OCI-LY1 (cell line): ENCODE data around the gene DIAPH1.
A peak's percentile ranks its signal among the peaks of the same experiment; 100 is the strongest.

Experiments
- H2AFZ ChIP-seq: fragments of 200-600 bp; sonication (generic), shearing (Covaris generic); 2 replicates; pipeline ENCODE4 v1.6.0; 2014; ENCODE audit warnings: antibody characterized with exemption, mild to moderate bottlenecking, low read length
- H3F3A ChIP-seq: fragments of 200-600 bp; sonication (generic), shearing (Covaris generic); 2 replicates; pipeline ENCODE4 v1.6.0; 2014; ENCODE audit warnings: mild to moderate bottlenecking, antibody characterized with exemption, low read length, moderate library complexity; ENCODE audit not compliant: insufficient read depth
- H3K27ac ChIP-seq: fragments of 200-600 bp; sonication (generic); 2 replicates; pipeline ENCODE4 v1.5.1; 2014; ENCODE audit warnings: low read length, mixed run types, mild to moderate bottlenecking, low read depth; ENCODE audit not compliant: poor library complexity, severe bottlenecking
- H3K27me3 ChIP-seq: fragments of 200-600 bp; sonication (generic); 2 replicates; pipeline ENCODE4 v1.6.0; 2014; ENCODE audit warnings: antibody characterized with exemption, mild to moderate bottlenecking, low read length, moderate library complexity; ENCODE audit not compliant: insufficient read depth
- H3K36me3 ChIP-seq: fragments of 200-600 bp; sonication (generic); 2 replicates; pipeline ENCODE4 v1.6.1; 2014; ENCODE audit warnings: mild to moderate bottlenecking, antibody characterized with exemption, low read length, moderate library complexity, mixed read lengths; ENCODE audit not compliant: insufficient read depth
- H3K4me1 ChIP-seq: fragments of 200-600 bp; sonication (generic); 2 replicates; pipeline ENCODE4 v1.5.1; 2014; ENCODE audit warnings: mild to moderate bottlenecking, low read length, moderate library complexity; ENCODE audit not compliant: insufficient read depth, severe bottlenecking
- H3K4me2 ChIP-seq: fragments of 200-600 bp; sonication (generic), shearing (Covaris generic); 2 replicates; pipeline ENCODE4 v1.6.1; 2014; ENCODE audit warnings: low read length
- H3K4me3 ChIP-seq: fragments of 200-600 bp; sonication (generic); 2 replicates; pipeline ENCODE4 v1.5.1; 2014; ENCODE audit warnings: low read length, low read depth, mild to moderate bottlenecking, mixed read lengths; ENCODE audit not compliant: poor library complexity, severe bottlenecking
- H3K79me2 ChIP-seq: fragments of 200-600 bp; shearing (Covaris generic); 2 replicates; pipeline ENCODE4 v1.6.1; 2016; ENCODE audit warnings: mixed run types, low read length, mixed read lengths; ENCODE audit not compliant: insufficient read depth
- H3K9ac ChIP-seq: fragments of 200-600 bp; sonication (generic), shearing (Covaris generic); 2 replicates; pipeline ENCODE4 v1.6.1; 2014; ENCODE audit warnings: mild to moderate bottlenecking, low read length, mixed read lengths
- H3K9me2 ChIP-seq: fragments of 200-600 bp; sonication (generic), shearing (Covaris generic); 2 replicates; pipeline ENCODE4 v1.6.1; 2014; ENCODE audit warnings: low read depth, mild to moderate bottlenecking, low read length, mixed read lengths
- H3K9me3 ChIP-seq: fragments of 200-600 bp; shearing (Covaris generic); 2 replicates; pipeline ENCODE4 v1.6.1; 2014; ENCODE audit warnings: low read length, mixed read lengths
- H4K20me1 ChIP-seq: fragments of 200-600 bp; sonication (generic), shearing (Covaris generic); 2 replicates; pipeline ENCODE4 v1.6.0; 2016; ENCODE audit warnings: mild to moderate bottlenecking, low read length; ENCODE audit not compliant: insufficient read depth
- CTCF ChIP-seq: fragments of 200-600 bp; sonication (generic), shearing (Covaris generic); IDR thresholded peaks from 2 replicates; pipeline ENCODE4 v1.5.1; 2017; ENCODE audit warnings: mild to moderate bottlenecking, antibody characterized with exemption, low read length, moderate library complexity, mixed read lengths
- EZH2 ChIP-seq: fragments of 200-600 bp; sonication (generic), shearing (Covaris generic); IDR thresholded peaks from 2 replicates; pipeline ENCODE4 v1.8.0; 2017; ENCODE audit warnings: borderline replicate concordance, mixed run types, mild to moderate bottlenecking, antibody characterized with exemption, low read length, moderate library complexity, mixed read lengths

Gene DIAPH1

DNA sequence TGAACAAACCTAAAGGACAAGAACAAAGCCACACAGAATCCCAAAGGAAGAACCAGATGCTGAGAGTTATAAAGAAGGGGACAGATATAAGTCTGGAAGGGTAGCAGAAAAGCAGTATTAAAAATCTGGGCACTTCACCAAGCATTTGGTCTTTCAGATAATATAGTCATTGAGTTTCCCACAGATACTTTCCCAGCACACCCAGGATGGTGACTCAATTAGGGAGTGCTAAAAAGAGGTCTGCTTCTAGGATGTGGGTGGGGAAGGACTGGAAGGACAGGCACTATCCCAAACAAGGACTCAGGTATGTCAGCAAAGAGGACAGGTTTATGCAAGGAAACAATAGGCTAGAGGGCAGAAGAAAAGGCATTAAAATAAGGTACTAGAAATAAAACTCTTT is 59.3 kb downstream of the DIAPH1 start:
- H4K20me1 ChIP-seq: no peaks in the 10 kb centered on the region
- H3K27ac ChIP-seq: no peak overlapping the region
- no peaks in the 10 kb centered on the region for H3K9me3 ChIP-seq
- H3K4me3 ChIP-seq: no peak overlapping the region
- TF ChIP-seq EZH2 (no peak), CTCF (no peak)
- H3K9ac ChIP-seq: no peak overlapping the region
- no peaks in the 10 kb centered on the region for H3K79me2 ChIP-seq
- H3K27me3 ChIP-seq: no peaks in the 10 kb centered on the region
- H3K4me2 ChIP-seq: no peak overlapping the region
- H3K9me2 ChIP-seq: no peaks in the 10 kb centered on the region
- H2AFZ ChIP-seq: no peak overlapping the region
- no peaks in the 10 kb centered on the region for H3F3A ChIP-seq
- peaks cover 23% of the 10 kb centered on the region for H3K4me1 ChIP-seq
- peaks cover 13% of the 10 kb centered on the region; the same call in 1 of the 2 replicates for H3K36me3 ChIP-seq

GRCh38 chr5:141558150-141558549 is 60.6 kb downstream of the DIAPH1 start:
- Histone ChIP-seq H2AFZ (no peak overlapping the region), H3F3A (no peaks in the 10 kb centered on the region), H3K9ac (peak overlapping the region; percentile 69; the same call in 1 of the 2 replicates), H4K20me1 (no peaks in the 10 kb centered on the region), H3K9me3 (no peaks in the 10 kb centered on the region), H3K4me1 (peaks cover 21% of the 10 kb centered on the region), H3K36me3 (peaks cover 4% of the 10 kb centered on the region; the same call in 1 of the 2 replicates), H3K79me2 (no peaks in the 10 kb centered on the region), H3K9me2 (no peaks in the 10 kb centered on the region), H3K27me3 (no peaks in the 10 kb centered on the region), H3K4me2 (peak overlapping the region; percentile 74; the same call in 1 of the 2 replicates), H3K4me3 (no peak overlapping the region), H3K27ac (no peak overlapping the region)
- TF ChIP-seq EZH2 (no peak), CTCF (no peak; the same call in 1 of the 2 replicates)

- H3K9ac ChIP-seq: peak overlapping the region; percentile 69
- H2AFZ ChIP-seq: peak overlapping the region; percentile 47; the same call in 1 of the 2 replicates
- no peaks in the 10 kb centered on the region for H3F3A ChIP-seq
- peaks cover 21% of the 10 kb centered on the region for H3K4me1 ChIP-seq
- H3K4me2 ChIP-seq: peak overlapping the region; percentile 74
- peak overlapping the region; percentile 57 for H3K4me3 ChIP-seq
- H3K36me3 ChIP-seq: peaks cover 4% of the 10 kb centered on the region; the same call in 1 of the 2 replicates
- H3K27ac ChIP-seq: peak overlapping the region; percentile 84
- no peaks in the 10 kb centered on the region for H3K79me2 ChIP-seq
- no peaks in the 10 kb centered on the region for H3K9me2 ChIP-seq
- H3K9me3 ChIP-seq: no peaks in the 10 kb centered on the region
- no peaks in the 10 kb centered on the region for H3K27me3 ChIP-seq
- H4K20me1 ChIP-seq: no peaks in the 10 kb centered on the region
- TF ChIP-seq CTCF (peak; percentile 93), EZH2 (no peak)
Observed at GRCh38 chr5:141557681-141558136, 61.1 kb downstream of the DIAPH1 start.
